Tibial artery (tissue), 4 donors: ENCODE results near the gene MOSPD3.

Source experiments
- DNase-seq, 2 donors: peaks; one replicate each; pipeline ENCODE4 v3.0.0-alpha.2; 2019
- H3K27ac ChIP-seq, 2 donors: fragments of 200-600 bp; sonication (generic) in 1 of 2; 1 replicate in 1 of 2; 2 replicates in 1 of 2; pipeline ENCODE4 v1.5.1; 2018 to 2019; ENCODE audit warnings: mild to moderate bottlenecking in 1 of 2
- H3K27me3 ChIP-seq, 2 donors: fragments of 200-600 bp; sonication (generic) in 1 of 2; one replicate each; pipeline versions ENCODE4 v1.5.1 to v1.6.0; 2016 to 2019
- H3K36me3 ChIP-seq, 3 donors: fragments of 200-600 bp; sonication (generic) in 2 of 3; one replicate each; pipeline ENCODE4 v1.5.1; 2016 to 2019; ENCODE audit warnings: mild to moderate bottlenecking in 2 of 3
- H3K4me1 ChIP-seq, 4 donors: fragments of 200-600 bp; sonication (generic) in 2 of 4; 1 replicate in 3 of 4; 2 replicates in 1 of 4; pipeline ENCODE4 v1.5.1; 2016 to 2019
- H3K4me3 ChIP-seq, 2 donors: fragments of 200-600 bp; sonication (generic) in 1 of 2; 1 replicate in 1 of 2; 2 replicates in 1 of 2; pipeline ENCODE4 v1.5.1; 2018 to 2019; ENCODE audit warnings: mild to moderate bottlenecking in 2 of 2
- H3K9me3 ChIP-seq, 3 donors: fragments of 200-600 bp; sonication (generic) in 1 of 3; one replicate each; pipeline ENCODE4 v1.5.1; 2016 to 2019
- CTCF ChIP-seq, 2 experiments: fragments of 200-600 bp in 1 of 2; fragments of 450-650 bp in 1 of 2; IDR thresholded peaks; one replicate each; pipeline ENCODE4 v1.5.1; 2017 to 2019; ENCODE audit warnings: antibody characterized with exemption in 2 of 2, mild to moderate bottlenecking in 1 of 2, moderate library complexity in 1 of 2
- intact Hi-C: fragments of 100-400 bp; cut with DNase I; formaldehyde crosslinking; loops from one replicate; pipeline ENCODE4 v1.15.0; 2023; ENCODE audit warnings: low total_unique reads

The MOSPD3 gene

DNA sequence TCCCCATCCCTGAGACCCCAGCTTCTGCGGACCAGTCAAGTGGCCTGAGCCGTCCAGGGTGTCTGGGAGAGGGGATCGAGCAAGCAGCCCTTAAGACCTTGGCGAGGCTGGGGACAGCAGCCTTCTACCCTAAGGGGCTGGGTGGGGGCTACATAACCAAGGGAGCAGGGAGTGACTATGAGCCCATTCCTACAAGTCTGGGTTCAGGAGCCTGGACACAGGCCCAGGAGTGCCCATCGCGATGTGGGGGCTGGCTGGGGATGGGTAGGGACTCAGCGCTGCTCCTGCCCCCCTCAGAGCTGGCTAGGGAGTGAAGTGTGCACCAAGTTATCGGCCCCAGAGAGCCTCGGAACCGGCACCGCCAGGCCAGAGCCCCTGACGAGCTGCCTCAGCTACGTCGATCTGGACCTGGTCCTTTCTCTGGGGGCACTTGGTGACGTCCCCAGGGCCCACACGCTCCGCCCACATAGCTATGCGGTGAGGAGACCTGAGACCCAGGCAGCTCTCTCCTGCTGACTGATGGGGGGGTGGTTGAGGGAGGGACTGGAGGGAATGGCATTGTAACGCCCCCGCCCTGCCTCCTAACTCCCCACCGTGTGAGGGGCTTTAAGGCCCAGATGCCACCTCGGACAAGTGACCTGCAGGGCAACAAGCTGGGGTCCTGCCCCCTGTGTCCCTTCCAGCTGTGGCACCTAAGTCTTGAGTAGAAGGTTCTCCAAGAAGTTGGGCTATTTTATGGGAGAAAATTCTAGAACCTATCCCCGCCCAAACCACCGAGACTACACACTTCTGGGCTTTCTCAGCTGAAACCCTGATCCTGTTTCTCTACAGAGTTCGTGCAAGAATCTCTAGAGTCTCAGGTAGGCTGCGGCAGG, 41.1 kb upstream of the MOSPD3 start:
- Histone ChIP-seq H3K27ac (no peak overlapping the region), H3K36me3 (peaks cover 22 to 40% (median 24%) of the 10 kb centered on the region in 3 donors), H3K9me3 (no peaks in the 10 kb centered on the region), H3K4me1 (peaks cover 0 to 21% (median 15%) of the 10 kb centered on the region in 4 donors), H3K27me3 (no peaks in the 10 kb centered on the region), H3K4me3 (no peak overlapping the region)
- DNase-seq: no peak
- no peak for TF ChIP-seq CTCF (IDR thresholded peaks at IDR 0.05)
- intact Hi-C loops: no loop called here

DNA sequence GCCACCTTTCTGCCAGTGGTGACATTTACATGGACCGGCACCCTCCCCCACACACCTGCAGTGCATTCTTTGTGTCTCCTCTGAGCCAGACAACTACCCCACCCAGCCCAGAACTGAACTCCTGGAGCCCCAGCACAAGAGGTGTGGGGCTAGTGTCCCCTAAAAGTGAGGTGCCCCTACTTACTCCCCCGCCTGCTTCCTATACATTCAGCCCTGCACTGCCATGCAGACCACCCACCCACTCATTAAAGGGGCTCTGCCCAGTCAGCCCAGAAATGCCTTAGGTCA, 40.6 kb upstream of the MOSPD3 start:
- peaks cover 0 to 21% (median 15%) of the 10 kb centered on the region in 4 donors for H3K4me1 ChIP-seq
- no peaks in the 10 kb centered on the region for H3K9me3 ChIP-seq
- TF ChIP-seq CTCF (IDR thresholded peaks at IDR 0.05): no peak
- H3K4me3 ChIP-seq: no peak overlapping the region
- intact Hi-C loops: no loop called here
- DNase-seq: no peak
- peaks cover 26 to 45% (median 29%) of the 10 kb centered on the region in 3 donors for H3K36me3 ChIP-seq
- H3K27ac ChIP-seq: no peak overlapping the region
- no peaks in the 10 kb centered on the region for H3K27me3 ChIP-seq

GRCh38 chr7:100572281-100572948, 39.9 kb upstream of the MOSPD3 start:
- Histone ChIP-seq H3K4me1 (peaks cover 0 to 21% (median 15%) of the 10 kb centered on the region in 4 donors), H3K36me3 (peaks cover 31 to 52% (median 36%) of the 10 kb centered on the region in 3 donors), H3K27ac (no peak overlapping the region), H3K27me3 (no peaks in the 10 kb centered on the region), H3K9me3 (no peaks in the 10 kb centered on the region), H3K4me3 (no peak overlapping the region)
- no peak for TF ChIP-seq CTCF (IDR thresholded peaks at IDR 0.05)
- intact Hi-C loops: no loop called here
- peak in 1 of 2 donors; percentile 63 for DNase-seq

DNA sequence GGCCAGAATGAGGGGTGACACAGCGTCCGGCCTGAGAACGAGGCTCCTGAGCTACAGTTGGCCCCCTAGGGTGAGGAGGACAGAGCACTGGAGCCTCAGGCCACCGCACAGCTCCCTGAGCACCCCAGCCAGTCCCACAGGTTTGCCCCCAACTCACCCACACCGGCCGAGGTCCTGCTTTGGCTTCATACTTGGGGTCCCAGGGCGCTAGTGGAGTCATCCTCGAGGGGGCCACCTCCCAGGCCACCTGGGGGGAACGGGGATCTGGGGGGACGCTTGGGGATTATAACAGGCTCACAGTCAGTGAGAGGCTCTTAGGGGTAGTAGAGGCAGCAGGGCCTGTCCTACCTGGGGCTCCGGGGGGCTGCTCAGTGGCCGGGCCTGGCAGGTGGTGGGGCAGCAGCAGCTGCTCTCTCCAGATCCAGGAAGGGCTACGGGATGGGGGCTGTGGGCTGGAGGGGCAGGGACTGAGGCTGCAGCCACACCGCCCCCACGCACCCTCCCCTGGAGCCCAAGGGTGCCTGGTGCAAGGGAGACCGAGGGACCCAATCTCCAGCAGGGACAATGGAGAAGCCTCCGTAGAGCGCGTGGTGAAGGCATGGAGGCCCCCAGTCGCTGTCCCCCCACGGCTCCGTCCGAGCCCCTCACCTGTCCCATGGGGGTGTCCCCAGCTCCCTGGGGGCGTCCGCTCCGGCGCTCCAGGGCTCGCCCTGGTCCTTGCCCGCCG, 39.2 kb upstream of the MOSPD3 start:
- intact Hi-C loops: no loop called here
- peaks cover 0 to 20% (median 14%) of the 10 kb centered on the region in 4 donors for H3K4me1 ChIP-seq
- no peaks in the 10 kb centered on the region for H3K9me3 ChIP-seq
- peak in 1 of 2 donors; percentile 60 for DNase-seq
- H3K27me3 ChIP-seq: no peaks in the 10 kb centered on the region
- no peak overlapping the region for H3K4me3 ChIP-seq
- H3K27ac ChIP-seq: no peak overlapping the region
- peaks cover 38 to 59% (median 43%) of the 10 kb centered on the region in 3 donors for H3K36me3 ChIP-seq
- no peak for TF ChIP-seq CTCF (IDR thresholded peaks at IDR 0.05)

DNA sequence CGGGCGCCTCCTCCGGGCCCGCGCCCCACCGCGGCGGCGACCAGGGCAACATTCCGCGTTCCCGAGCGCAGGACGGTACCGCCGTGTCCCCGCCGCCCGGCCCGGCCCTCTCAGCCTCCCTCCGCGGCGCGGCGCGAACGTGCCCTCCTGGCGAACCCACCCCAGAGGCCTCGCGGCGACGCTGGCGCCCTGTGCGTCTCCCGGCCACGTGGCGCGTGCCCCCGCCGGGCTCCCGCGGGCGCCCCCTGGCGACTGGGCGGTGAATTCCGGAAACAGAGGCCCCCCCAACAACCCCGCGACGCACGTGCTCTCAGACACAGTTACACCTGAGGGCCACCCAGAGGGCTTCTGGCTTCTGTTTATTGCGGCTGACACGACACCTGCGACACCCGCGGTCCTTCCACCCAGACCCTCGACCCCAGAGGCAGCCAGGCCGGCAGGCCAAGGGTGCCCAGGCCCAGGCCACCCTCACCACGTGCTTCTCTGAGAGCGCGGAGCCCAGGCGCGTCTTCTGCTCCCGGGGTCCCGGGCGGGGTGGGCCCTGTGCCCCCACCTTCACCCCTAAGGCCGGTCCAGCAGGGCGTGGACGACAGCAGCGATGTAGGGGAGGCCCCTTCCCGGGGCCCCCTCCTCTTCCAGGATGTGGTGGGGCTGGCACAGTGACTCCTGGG, 38.5 kb upstream of the MOSPD3 start, which contains the start of gene SAP25:
SAP25 (minus strand) TSS at position 210 of the 671 bp plus-strand sequence; CDS start at position 52, 158 bp downstream.
- H3K27ac ChIP-seq: no peak within 1 kb of the TSS
- H3K36me3 ChIP-seq: peaks cover 45 to 66% (median 50%) of the 10 kb centered on the region in 3 donors
- H3K27me3 ChIP-seq: no peaks in the 10 kb centered on the region

More for the DNA sequence above, 38.5 kb upstream of the MOSPD3 start, which contains the start of gene SAP25:
- TF ChIP-seq CTCF (IDR thresholded peaks at IDR 0.05): no peak
- intact Hi-C loops: no loop called here
- no peak for DNase-seq
- Histone ChIP-seq H3K9me3 (no peaks in the 10 kb centered on the region), H3K4me3 (no peak within 1 kb of the TSS), H3K4me1 (peaks cover 0 to 20% (median 14%) of the 10 kb centered on the region in 4 donors)
